ENCODE data around the gene CCR8. TPM values are rescaled to one million over a fixed set of nuclear protein-coding genes. Genes with fewer than 3 reads are reported as not detected.

The CCR8 gene
- total RNA-seq, 1 experiment from 2014 or later, result not detected

- Mint-ChIP-seq H3K9me3 (ENCODE audit: low read depth, unreplicated experiment) (no peaks in the 10 kb centered on the region), H3K4me1 (ENCODE audit: low read depth, unreplicated experiment) (peaks cover 11% of the 10 kb centered on the region), H3K27ac (ENCODE audit: unreplicated experiment) (peak overlapping the region; percentile 62), H3K36me3 (ENCODE audit: insufficient read depth, unreplicated experiment) (peaks cover 5% of the 10 kb centered on the region), H3K27me3 (ENCODE audit: unreplicated experiment) (no peaks in the 10 kb centered on the region), H3K4me3 (ENCODE audit: low read depth, unreplicated experiment) (no peak overlapping the region)
- no TSS peak for BruUV-seq (replicated peaks)
- no peak for DNase-seq
- intact Hi-C loops (cut with micrococcal nuclease; ENCODE audit: unreplicated experiment), result no loop called here
- no peak for TF ChIP-seq CTCF (IDR thresholded peaks at IDR 0.05; ENCODE audit: unreplicated experiment)
- CTCF ChIA-PET, result no interaction called here
Measured at GRCh38 chr3:39343760-39344159, 14.3 kb downstream of the CCR8 start.

- no peak for DNase-seq
- CTCF ChIA-PET, result no interaction called here
- no peak overlapping the region for H3K27ac Mint-ChIP-seq (ENCODE audit: unreplicated experiment)
- BruUV-seq (replicated peaks), result no TSS peak
- no peaks in the 10 kb centered on the region for H3K27me3 Mint-ChIP-seq (ENCODE audit: unreplicated experiment)
- TF ChIP-seq CTCF (IDR thresholded peaks at IDR 0.05; ENCODE audit: unreplicated experiment), result no peak
- no peak overlapping the region for H3K4me3 Mint-ChIP-seq (ENCODE audit: low read depth, unreplicated experiment)
- peaks cover 11% of the 10 kb centered on the region for H3K4me1 Mint-ChIP-seq (ENCODE audit: low read depth, unreplicated experiment)
- H3K36me3 Mint-ChIP-seq (ENCODE audit: insufficient read depth, unreplicated experiment), result peaks cover 5% of the 10 kb centered on the region
- intact Hi-C loops (cut with micrococcal nuclease; ENCODE audit: unreplicated experiment), result no loop called here
- H3K9me3 Mint-ChIP-seq (ENCODE audit: low read depth, unreplicated experiment), result no peaks in the 10 kb centered on the region
Measured at GRCh38 chr3:39344746-39345344, 15.3 kb downstream of the CCR8 start.

GRCh38 chr3:39346785-39347585 lies 17.5 kb downstream of the CCR8 start:
- intact Hi-C loops (cut with micrococcal nuclease; ENCODE audit: unreplicated experiment), result no loop called here
- no peaks in the 10 kb centered on the region for H3K9me3 Mint-ChIP-seq (ENCODE audit: low read depth, unreplicated experiment)
- peaks cover 5% of the 10 kb centered on the region for H3K36me3 Mint-ChIP-seq (ENCODE audit: insufficient read depth, unreplicated experiment)
- H3K4me3 Mint-ChIP-seq (ENCODE audit: low read depth, unreplicated experiment), result no peak overlapping the region
- BruUV-seq (replicated peaks), result no TSS peak
- no peaks in the 10 kb centered on the region for H3K27me3 Mint-ChIP-seq (ENCODE audit: unreplicated experiment)
- no peak overlapping the region for H3K27ac Mint-ChIP-seq (ENCODE audit: unreplicated experiment)
- TF ChIP-seq CTCF (IDR thresholded peaks at IDR 0.05; ENCODE audit: unreplicated experiment), result no peak
- H3K4me1 Mint-ChIP-seq (ENCODE audit: low read depth, unreplicated experiment), result peaks cover 11% of the 10 kb centered on the region
- no peak for DNase-seq
- CTCF ChIA-PET, result no interaction called here

- no peak for TF ChIP-seq CTCF (IDR thresholded peaks at IDR 0.05; ENCODE audit: unreplicated experiment)
- H3K27me3 Mint-ChIP-seq (ENCODE audit: unreplicated experiment), result no peaks in the 10 kb centered on the region
- no peak overlapping the region for H3K4me3 Mint-ChIP-seq (ENCODE audit: low read depth, unreplicated experiment)
- CTCF ChIA-PET, result no interaction called here
- no peak overlapping the region for H3K27ac Mint-ChIP-seq (ENCODE audit: unreplicated experiment)
- intact Hi-C loops (cut with micrococcal nuclease; ENCODE audit: unreplicated experiment), result no loop called here
- peaks cover 5% of the 10 kb centered on the region for H3K36me3 Mint-ChIP-seq (ENCODE audit: insufficient read depth, unreplicated experiment)
- no peak for DNase-seq
- no TSS peak for BruUV-seq (replicated peaks)
- H3K4me1 Mint-ChIP-seq (ENCODE audit: low read depth, unreplicated experiment), result peaks cover 11% of the 10 kb centered on the region
- H3K9me3 Mint-ChIP-seq (ENCODE audit: low read depth, unreplicated experiment), result no peaks in the 10 kb centered on the region
Measured at GRCh38 chr3:39347586-39347876, 18.0 kb downstream of the CCR8 start.
